Psoas muscle (tissue), 8 donors: ENCODE measurements around the gene SYTL2. TPM values are rescaled to one million over a fixed set of nuclear protein-coding genes. Genes with fewer than 3 reads are reported as not detected.
"Not testable (repeated sequence)": the region's sequence is repeated elsewhere in the genome, so short reads cannot be mapped to it uniquely, and the experiment has no call there.

Experiments used
- ATAC-seq, 4 donors: fragments of 200-7000 bp; cut with Tn5 transposase; one replicate each; pipeline ENCODE4 v1.9.1; 2020; ENCODE audit warnings: moderate library complexity in 3 of 4, mild to moderate bottlenecking in 2 of 4
- DNase-seq, 2 donors: peaks; one replicate each; pipeline ENCODE4 v3.0.0-alpha.2; 2020
- H3K27ac ChIP-seq: fragments of 200-600 bp; one replicate; pipeline ENCODE4 v1.8.0; 2022
- H3K27me3 ChIP-seq, 3 donors: fragments of 200-600 bp in 1 of 3; one replicate each; pipeline versions ENCODE4 v1.6.1 to v1.8.0; 2013 to 2022; ENCODE audit warnings: low read length in 2 of 3, mild to moderate bottlenecking in 2 of 3, moderate library complexity in 1 of 3; ENCODE audit not compliant: insufficient read depth in 3 of 3
- H3K36me3 ChIP-seq, 2 donors: fragments of 200-600 bp in 1 of 2; one replicate each; pipeline versions ENCODE4 v1.6.1 to v1.8.0; 2013 to 2022; ENCODE audit warnings: low read depth in 1 of 2, mild to moderate bottlenecking in 1 of 2, moderate library complexity in 1 of 2; ENCODE audit not compliant: insufficient read depth in 1 of 2
- H3K4me1 ChIP-seq: fragments of 200-600 bp; one replicate; pipeline ENCODE4 v1.8.0; 2022
- H3K4me3 ChIP-seq: fragments of 200-600 bp; one replicate; pipeline ENCODE4 v1.8.0; 2022; ENCODE audit warnings: mild to moderate bottlenecking
- H3K9me3 ChIP-seq: fragments of 200-600 bp; one replicate; pipeline ENCODE4 v1.8.0; 2022
- WGBS, 3 donors: extraction: QIAGEN DNeasy Blood & Tissue Kit; methylation state at CpG; one replicate each; pipeline versions ENCODE4 v1.1.6 to v1.1.7; 2013; 5-methylcytosine and 5-hydroxymethylcytosine counted together
- intact Hi-C, 2 donors: fragments of 100-400 bp; cut with DNase I; formaldehyde crosslinking; loops; one replicate each; pipeline versions ENCODE4 v1.11.0 to v1.14.2; 2022
- polyA plus RNA-seq, 3 donors: library from polyadenylated mRNA; stranded (reverse); fragments of 200-250 nt; gene quantifications; one replicate each; pipeline ENCODE4 v1.2.3, GENCODE V29; 2013
- total RNA-seq, 4 donors: library from RNA; stranded (reverse); fragmentation: NEBNext Ultra II Directional in 2 of 4; extraction: Animal tissue kit (Norgen Biotek cat#: 25700) in 2 of 4; gene quantifications; one replicate each; pipeline versions ENCODE4 v1.2.1 to v1.2.4, GENCODE V29; 2021 to 2023
- TF ChIP-seq, protein P1 (sequence below): fragments of 200-600 bp; IDR thresholded peaks from one replicate; pipeline ENCODE4 v1.8.0; 2022; ENCODE audit warnings: antibody characterized with exemption
- donor health status: healthy with polysubstance abuse.
- donor health status: DM: no; HTN: no; CAD: no; lungs with moderate emphysema.
- donor health status: Bipolar disorder and iron deficiency.
- donor health status: healthy.
- donor health status: DM: yes; HTN: yes; CAD: no.
- donor health status: DM: no; HTN: no; CAD: no.
- donor health status: DM: no; HTN: no; CAD: no.
- donor health status: DM: yes; HTN: yes; CAD: no.

Gene SYTL2
- total and polyA plus RNA-seq, 7 donors, result 1.7 to 5.6 (median 4.7) TPM

DNA sequence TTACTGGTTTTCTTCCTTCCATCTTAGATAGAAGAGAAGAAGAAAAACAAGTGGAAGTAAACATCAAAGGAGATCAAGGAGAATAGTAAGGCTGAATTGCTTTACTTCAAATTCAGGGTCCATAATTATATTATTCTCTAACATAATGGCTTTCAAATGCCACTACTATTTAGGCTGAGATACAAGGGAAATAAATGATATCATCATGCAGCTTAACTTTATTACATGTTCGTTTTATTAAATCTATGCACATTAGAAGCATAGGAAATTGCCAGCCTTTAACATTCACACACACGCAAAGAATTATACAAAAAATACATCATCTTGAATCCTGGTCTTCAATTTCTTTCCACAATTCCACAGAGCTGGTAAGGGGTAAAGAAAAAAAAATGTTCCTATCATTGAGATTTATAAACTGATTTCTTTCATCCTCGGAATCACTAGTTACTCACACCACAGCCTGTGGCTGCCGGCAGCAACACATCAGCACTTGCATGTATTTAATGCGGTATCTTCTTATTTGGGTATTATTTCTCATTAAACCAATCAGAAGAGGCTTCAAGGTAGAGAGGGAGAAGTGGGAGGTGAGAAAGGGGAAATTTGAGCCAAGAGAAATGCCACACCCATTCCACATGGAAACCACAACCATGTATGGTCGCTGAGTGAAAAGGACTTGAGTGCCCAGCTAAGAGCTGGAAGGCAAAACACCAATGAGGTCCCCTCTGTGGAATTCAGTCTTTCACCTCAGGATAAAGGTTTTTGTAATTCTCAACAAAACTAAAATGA is 26.3 kb downstream of the SYTL2 start:
- Histone ChIP-seq H3K27ac (no peak overlapping the region), H3K36me3 (no peaks in the 10 kb centered on the region), H3K4me1 (peaks cover 8% of the 10 kb centered on the region), H3K9me3 (no peaks in the 10 kb centered on the region), H3K27me3 (no peaks in the 10 kb centered on the region), H3K4me3 (no peak overlapping the region)
- TF ChIP-seq, protein P1, sequence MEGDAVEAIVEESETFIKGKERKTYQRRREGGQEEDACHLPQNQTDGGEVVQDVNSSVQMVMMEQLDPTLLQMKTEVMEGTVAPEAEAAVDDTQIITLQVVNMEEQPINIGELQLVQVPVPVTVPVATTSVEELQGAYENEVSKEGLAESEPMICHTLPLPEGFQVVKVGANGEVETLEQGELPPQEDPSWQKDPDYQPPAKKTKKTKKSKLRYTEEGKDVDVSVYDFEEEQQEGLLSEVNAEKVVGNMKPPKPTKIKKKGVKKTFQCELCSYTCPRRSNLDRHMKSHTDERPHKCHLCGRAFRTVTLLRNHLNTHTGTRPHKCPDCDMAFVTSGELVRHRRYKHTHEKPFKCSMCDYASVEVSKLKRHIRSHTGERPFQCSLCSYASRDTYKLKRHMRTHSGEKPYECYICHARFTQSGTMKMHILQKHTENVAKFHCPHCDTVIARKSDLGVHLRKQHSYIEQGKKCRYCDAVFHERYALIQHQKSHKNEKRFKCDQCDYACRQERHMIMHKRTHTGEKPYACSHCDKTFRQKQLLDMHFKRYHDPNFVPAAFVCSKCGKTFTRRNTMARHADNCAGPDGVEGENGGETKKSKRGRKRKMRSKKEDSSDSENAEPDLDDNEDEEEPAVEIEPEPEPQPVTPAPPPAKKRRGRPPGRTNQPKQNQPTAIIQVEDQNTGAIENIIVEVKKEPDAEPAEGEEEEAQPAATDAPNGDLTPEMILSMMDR, result no peak
- WGBS, 3 donors, result 87 to 92% (median 88%) methylated on average over 6 of the region's 6 CpGs
- intact Hi-C loops, result no loop called here
- no peak for ATAC-seq
- no peak for DNase-seq

DNA sequence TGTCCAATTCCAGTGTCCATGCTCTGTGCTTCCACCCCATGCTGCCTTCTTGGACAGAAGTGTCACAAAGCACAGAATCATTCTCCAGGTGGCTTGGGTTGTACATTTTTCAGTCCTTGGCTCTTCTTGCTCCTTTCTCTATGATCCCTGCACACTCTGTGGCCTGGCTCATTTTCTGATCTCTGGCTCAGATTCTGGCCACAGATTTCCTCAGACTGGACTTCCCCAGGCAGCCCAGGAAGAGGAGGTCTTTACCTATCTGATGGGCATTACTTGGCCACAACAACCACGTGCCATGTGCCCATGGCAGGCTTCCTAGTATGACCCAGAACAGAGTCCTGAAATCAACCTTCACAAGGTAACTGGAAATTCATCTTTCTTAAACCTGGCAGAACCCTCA is 27.2 kb downstream of the SYTL2 start:
- TF ChIP-seq, protein P1, result no peak
- 63 to 93% (median 68%) methylated on average over 1 of the region's 1 CpG for WGBS, 3 donors
- Histone ChIP-seq H3K9me3 (no peaks in the 10 kb centered on the region), H3K36me3 (no peaks in the 10 kb centered on the region), H3K27ac (no peak overlapping the region), H3K4me1 (peaks cover 8% of the 10 kb centered on the region), H3K27me3 (no peaks in the 10 kb centered on the region), H3K4me3 (no peak overlapping the region)
- no peak for DNase-seq
- ATAC-seq, result no peak
- intact Hi-C loops, result no loop called here

DNA sequence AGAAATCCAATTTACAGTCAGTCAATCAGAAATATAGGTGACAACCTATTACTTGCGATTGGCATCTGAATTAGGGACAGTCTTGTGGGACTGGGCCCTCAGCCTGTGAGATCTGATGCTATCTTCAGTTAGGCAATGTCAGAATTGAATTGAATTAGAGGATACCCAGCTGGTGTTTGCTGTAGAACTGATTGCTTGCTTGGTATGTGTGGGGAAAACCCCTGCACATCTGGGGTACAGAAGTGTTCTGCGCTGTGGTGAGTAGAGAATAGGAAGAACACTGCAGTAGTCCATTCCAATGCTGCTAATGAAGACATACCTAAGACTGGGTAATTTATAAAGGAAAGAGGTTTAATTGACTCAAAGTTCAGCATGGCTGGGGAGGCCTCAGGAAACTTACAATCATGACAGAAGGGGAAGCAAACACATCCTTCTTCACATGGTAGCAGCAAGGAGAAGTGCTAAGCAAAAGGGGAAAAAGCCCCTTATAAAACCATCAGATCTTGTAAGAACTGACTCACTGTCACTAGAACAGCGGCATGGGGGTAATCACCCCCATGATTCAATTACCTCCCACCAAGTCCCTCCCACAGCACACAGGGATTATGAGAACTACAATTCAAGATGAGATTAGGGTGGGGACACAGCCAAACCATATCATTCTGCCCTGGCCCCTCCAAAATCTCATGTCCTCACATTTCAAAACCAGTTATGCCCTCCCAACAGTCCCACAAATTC is 30.0 kb downstream of the SYTL2 start:
- ATAC-seq, DNase-seq, H3K9me3 ChIP-seq, H3K27ac ChIP-seq, H3K4me1 ChIP-seq, H3K36me3 ChIP-seq, intact Hi-C loops, H3K4me3 ChIP-seq, H3K27me3 ChIP-seq: not testable (repeated sequence)
- 89 to 98% (median 97%) methylated on average over 3 of the region's 3 CpGs for WGBS, 3 donors

DNA sequence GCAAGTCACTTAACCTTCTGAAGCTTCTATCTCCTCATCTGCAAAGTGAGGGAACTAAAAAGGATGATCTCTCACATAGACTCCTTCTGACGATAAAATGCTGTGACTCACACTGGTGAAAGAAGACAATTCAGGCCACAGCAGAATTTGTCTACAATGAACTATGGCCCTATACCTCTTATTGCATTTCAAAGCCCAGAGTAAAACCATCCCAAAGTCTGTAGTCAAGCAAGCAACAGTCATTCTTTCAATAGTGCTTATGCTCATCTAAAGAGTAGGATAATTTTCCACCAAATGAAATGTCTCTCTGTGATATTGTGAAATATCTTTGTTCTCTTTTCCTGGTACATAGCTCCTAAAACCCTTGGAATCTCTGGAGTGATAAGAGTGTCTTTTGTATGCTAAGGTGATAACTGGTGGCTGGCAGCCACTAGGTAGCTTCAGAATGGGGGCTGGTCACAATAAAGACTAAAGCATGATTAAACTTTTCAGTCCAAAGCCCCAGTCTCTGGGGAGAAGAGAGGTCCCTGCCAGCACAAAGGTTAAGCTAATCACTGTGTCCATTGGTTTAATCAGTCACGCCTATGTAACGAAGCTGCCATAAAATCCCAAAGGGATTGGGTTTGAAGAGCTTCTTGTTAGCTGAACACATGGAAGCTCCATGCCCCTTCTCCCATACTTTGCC is 30.8 kb downstream of the SYTL2 start:
- intact Hi-C loops, result no loop called here
- Histone ChIP-seq H3K27me3 (no peaks in the 10 kb centered on the region), H3K9me3 (no peaks in the 10 kb centered on the region), H3K27ac (no peak overlapping the region), H3K4me3 (no peak overlapping the region), H3K4me1 (no peaks in the 10 kb centered on the region), H3K36me3 (no peaks in the 10 kb centered on the region)
- WGBS, 3 donors, result 61 to 78% (median 72%) methylated on average over 3 of the region's 3 CpGs
- no peak for DNase-seq
- ATAC-seq, result no peak
- TF ChIP-seq, protein P1, result no peak

DNA sequence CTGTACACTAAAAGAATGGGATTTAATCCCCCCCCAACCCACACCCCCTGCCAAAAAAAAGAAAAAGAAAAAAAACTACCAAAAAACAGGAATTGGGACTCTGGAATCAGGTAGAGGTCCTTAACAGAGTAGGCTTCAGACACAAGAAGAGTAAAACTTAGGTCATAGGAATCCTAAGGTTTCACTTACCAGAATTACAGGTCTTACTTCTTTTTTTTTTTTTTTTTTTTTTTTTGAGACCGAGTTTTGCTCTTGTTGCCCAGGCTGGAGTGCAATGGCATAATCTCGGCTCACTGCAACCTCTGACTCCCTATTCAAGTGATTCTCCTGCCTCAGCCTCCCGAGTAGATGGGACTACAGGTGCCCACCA is 33.4 kb downstream of the SYTL2 start:
- WGBS, 3 donors, result 91 to 100% (median 92%) methylated on average over 3 of the region's 3 CpGs
- H3K36me3 ChIP-seq, H3K27ac ChIP-seq, H3K4me1 ChIP-seq, H3K4me3 ChIP-seq, intact Hi-C loops, ATAC-seq, H3K27me3 ChIP-seq, H3K9me3 ChIP-seq, DNase-seq: not testable (repeated sequence)
